K562 (cell line): ENCODE results near the gene SLC22A23. TPM values are rescaled to one million over a fixed set of nuclear protein-coding genes. Genes with fewer than 3 reads are reported as not detected.

Experiments
- ATAC-seq: fragments of 200-7000 bp; cut with Tn5 transposase; 3 replicates; pipeline ENCODE4 v1.9.1; 2020; ENCODE audit warnings: moderate library complexity
- BruUV-seq: library from RNA; stranded (reverse); fragments of 400-500 nt; replicated peaks from 2 replicates; lab custom pipeline; 2021; lab: Mats Ljungman, UMichigan
- CTCF ChIA-PET: fragments of 300-600 bp; formaldehyde crosslinking; extraction: SDS; loops from one replicate; lab custom pipeline; 2021; ENCODE audit warnings: low intra/inter-chr PET ratio; lab: Yijun Ruan, JAX
- POLR2A ChIA-PET: fragments of 300-600, 350-650 bp; sonication (Branson Sonifier 250); formaldehyde crosslinking; extraction: SDS; loops from one replicate; lab custom pipeline; 2021; ENCODE audit warnings: antibody characterized with exemption, inconsistent platforms; lab: Yijun Ruan, JAX
- DNase-seq, 4 experiments: peaks; one replicate each; pipeline versions ENCODE4 v3.0.0 to v3.0.0-alpha.2; 2011 to 2018; ENCODE audit warnings: low spot score in 3 of 4, mixed read lengths in 3 of 4; ENCODE audit errors: extremely low read depth in 1 of 4
- FAIRE-seq: peaks from 2 replicates; lab custom pipeline; 2011; peaks lifted over from hg19 to GRCh38; lab: Jason Lieb, UNC
- H2AFZ ChIP-seq: 2 replicates; pipeline ENCODE4 v1.6.0; 2011; ENCODE audit warnings: low read depth, low read length, control low read depth, inconsistent platforms
- H3K27ac ChIP-seq: fragments of 200-600 bp; 3 replicates; pipeline ENCODE4 v1.8.0; 2011; ENCODE audit warnings: low read depth, mild to moderate bottlenecking, control low read depth, inconsistent platforms, low read length, moderate library complexity, mixed read lengths; ENCODE audit errors: extremely low read depth
- H3K27me3 ChIP-seq, 2 experiments: fragments of 300-600 bp in 1 of 2; 2 replicates in 1 of 2; 3 replicates in 1 of 2; pipeline versions ENCODE4 v1.6.0 to v1.8.0; 2011; ENCODE audit warnings: inconsistent platforms in 2 of 2, low read length in 2 of 2, mild to moderate bottlenecking in 1 of 2, mixed read lengths in 1 of 2, moderate library complexity in 1 of 2; ENCODE audit not compliant: control insufficient read depth in 2 of 2, insufficient read depth in 2 of 2
- H3K36me3 ChIP-seq: fragments of 300-600 bp; 3 replicates; pipeline ENCODE4 v1.8.0; 2011; ENCODE audit warnings: mild to moderate bottlenecking, low read length, inconsistent platforms; ENCODE audit not compliant: control insufficient read depth, insufficient read depth
- H3K4me1 ChIP-seq, 2 experiments: fragments of 200-600 bp in 1 of 2; replicated peaks in 1 of 2; 2 replicates in 1 of 2; 3 replicates in 1 of 2; pipeline versions ENCODE4 v1.5.1 to v1.8.0; 2011; ENCODE audit warnings: inconsistent platforms in 2 of 2, low read length in 2 of 2, mild to moderate bottlenecking in 1 of 2, mixed read lengths in 1 of 2, moderate library complexity in 1 of 2; ENCODE audit not compliant: control insufficient read depth in 2 of 2, insufficient read depth in 2 of 2
- H3K4me2 ChIP-seq: 2 replicates; pipeline ENCODE4 v1.6.1; 2011; ENCODE audit warnings: low read length, control low read depth, inconsistent platforms, mixed read lengths; ENCODE audit not compliant: insufficient read depth
- H3K4me3 ChIP-seq: fragments of 200-600 bp; sonication (generic), shearing (Covaris generic); 2 replicates; pipeline ENCODE4 v1.5.1; 2016; ENCODE audit warnings: control low read depth, inconsistent platforms
- H3K79me2 ChIP-seq: fragments of 200-600 bp; 3 replicates; pipeline ENCODE4 v1.8.0; 2011; ENCODE audit warnings: low read length, inconsistent platforms; ENCODE audit not compliant: control insufficient read depth, insufficient read depth
- H3K9ac ChIP-seq, 2 experiments: 2 replicates each; pipeline versions ENCODE4 v1.6.0 to v1.6.1; 2011; ENCODE audit warnings: low read depth in 2 of 2, low read length in 2 of 2, control low read depth in 1 of 2, inconsistent platforms in 1 of 2, mild to moderate bottlenecking in 1 of 2, mixed read lengths in 1 of 2; ENCODE audit not compliant: insufficient read depth in 1 of 2
- H3K9me1 ChIP-seq: one replicate; pipeline ENCODE4 v1.6.0; 2011; ENCODE audit warnings: inconsistent platforms, mild to moderate bottlenecking, low read length, moderate library complexity; ENCODE audit not compliant: control insufficient read depth, insufficient read depth
- H3K9me3 ChIP-seq: replicated peaks from 2 replicates; pipeline ENCODE4 v1.5.1; 2011; ENCODE audit warnings: low read depth, low read length, inconsistent platforms; ENCODE audit not compliant: control insufficient read depth, insufficient read depth
- H4K20me1 ChIP-seq: replicated peaks from 2 replicates; pipeline ENCODE4 v1.6.1; 2011; ENCODE audit warnings: low read length, inconsistent platforms, mixed read lengths; ENCODE audit not compliant: control insufficient read depth, insufficient read depth
- ASH1L ChIP-seq: fragments of 450-650 bp; IDR thresholded peaks from 2 replicates; pipeline ENCODE4 v1.6.1; 2018; ENCODE audit warnings: borderline replicate concordance, mild to moderate bottlenecking, low read depth; ENCODE audit not compliant: partially characterized antibody
- CEBPZ ChIP-seq: fragments of 150-350 bp; IDR thresholded peaks from 2 replicates; pipeline ENCODE4 v1.6.1; 2014; ENCODE audit warnings: low read depth, mild to moderate bottlenecking, low read length, borderline replicate concordance
- CHD4 ChIP-seq: fragments of 200-600 bp; sonication (generic); IDR thresholded peaks from 3 replicates; pipeline ENCODE4 v1.6.1; 2012; ENCODE audit warnings: low read depth, mild to moderate bottlenecking, mixed read lengths, low read length, inconsistent platforms; ENCODE audit not compliant: insufficient read depth, insufficient replicate concordance, poor library complexity, severe bottlenecking
- ETS1 ChIP-seq: conservative IDR thresholded peaks from 2 replicates; pipeline ENCODE4 v1.6.1; 2011; ENCODE audit warnings: low read depth, mild to moderate bottlenecking, low read length; ENCODE audit not compliant: control insufficient read depth
- FOXP1 ChIP-seq: sonication (generic); formaldehyde crosslinking; IDR thresholded peaks from 2 replicates; pipeline ENCODE4 v1.8.0; 2022; ENCODE audit warnings: mild to moderate bottlenecking, missing genetic modification reagents
- GTF2E2 ChIP-seq: fragments of 200-800 bp; sonication (Bioruptor generic); IDR thresholded peaks from 2 replicates; pipeline ENCODE4 v1.6.1; 2016; ENCODE audit warnings: missing genetic modification characterization, missing compliant biosample characterization
- HDAC1 ChIP-seq, 2 experiments: fragments of 450-650 bp; IDR thresholded peaks; 2 replicates each; pipeline ENCODE4 v1.6.1; 2016 to 2017; ENCODE audit warnings: inconsistent platforms in 1 of 2, mild to moderate bottlenecking in 1 of 2, moderate library complexity in 1 of 2
- HIVEP1 ChIP-seq: fragments of 250-450 bp; sonication (Bioruptor Pico); IDR thresholded peaks from 2 replicates; pipeline ENCODE4 v1.4.0; 2020; ENCODE audit warnings: mild to moderate bottlenecking
- MEF2A ChIP-seq: IDR thresholded peaks from 2 replicates; pipeline ENCODE4 v1.6.1; 2011; ENCODE audit warnings: low read depth, mild to moderate bottlenecking, low read length, moderate library complexity; ENCODE audit not compliant: control insufficient read depth
- NR2F6 ChIP-seq: fragments of 450-650 bp; formaldehyde crosslinking; IDR thresholded peaks from 2 replicates; pipeline ENCODE4 v1.4.0; 2020; ENCODE audit warnings: mild to moderate bottlenecking
- PML ChIP-seq: IDR thresholded peaks from 2 replicates; pipeline ENCODE4 v1.6.1; 2012; ENCODE audit warnings: low read length, inconsistent platforms
- POLR2B ChIP-seq: fragments of 450-650 bp; IDR thresholded peaks from 2 replicates; pipeline ENCODE4 v1.6.1; 2018; ENCODE audit warnings: low read depth; ENCODE audit not compliant: partially characterized antibody
- PRMT5 ChIP-seq: sonication (generic); formaldehyde crosslinking; IDR thresholded peaks from 2 replicates; pipeline ENCODE4 v1.5.0; 2020; ENCODE audit warnings: missing genetic modification reagents
- SAP30 ChIP-seq: fragments of 200-600 bp; sonication (generic); IDR thresholded peaks from 2 replicates; pipeline ENCODE4 v1.6.1; 2012; ENCODE audit warnings: borderline replicate concordance, low read depth, mild to moderate bottlenecking, moderate library complexity, low read length, control low read depth, inconsistent platforms; ENCODE audit not compliant: insufficient read depth, poor library complexity, severe bottlenecking
- SIRT6 ChIP-seq: IDR thresholded peaks from one replicate; pipeline ENCODE4 v1.6.1; 2012; ENCODE audit warnings: low read depth, mild to moderate bottlenecking, control low read depth, inconsistent platforms, low read length, moderate library complexity
- SRF ChIP-seq, 2 experiments: fragments of 250-450, 450-650 bp in 1 of 2; sonication (Bioruptor Pico) in 1 of 2; sonication (generic) in 1 of 2; formaldehyde crosslinking; IDR thresholded peaks; 2 replicates each; pipeline versions ENCODE4 v1.5.0 to v1.5.1; 2020 to 2022; ENCODE audit warnings: mild to moderate bottlenecking in 1 of 2, missing genetic modification reagents in 1 of 2
- THAP7 ChIP-seq: fragments of 250-450 bp; sonication (Bioruptor Pico); IDR thresholded peaks from 2 replicates; pipeline ENCODE4 v1.5.0; 2021
- ZNF507 ChIP-seq: conservative IDR thresholded peaks from 2 replicates; pipeline ENCODE4 v1.6.1; 2017; ENCODE audit warnings: missing genetic modification characterization, missing compliant biosample characterization
- WGBS: fragments of 100-300 bp; shearing (Covaris generic); methylation state at CpG from one replicate; pipeline ENCODE4 v1.1.6; 2016; ENCODE audit warnings: low coverage, mixed read lengths; ENCODE audit not compliant: insufficient coverage; ENCODE audit errors: missing lambda C conversion rate; 5-methylcytosine and 5-hydroxymethylcytosine counted together
- in situ Hi-C: fragments of 300-500 bp; cut with MboI; formaldehyde crosslinking; loops from 4 replicates; pipeline ENCODE4 v1.15.0; 2018; ENCODE audit warnings: inconsistent platforms, mixed read lengths
- intact Hi-C: fragments of 100-400 bp; cut with micrococcal nuclease; formaldehyde crosslinking; loops from 2 replicates; pipeline ENCODE4 v1.14.2; 2022
- polyA plus RNA-seq, 8 experiments: library from polyadenylated mRNA; depleted of rRNA in 4 of 8; stranded (reverse) in 5 of 8; unstranded in 3 of 8; fragments of >200 nt; fragmentation: Nextera tagmentation in 2 of 8; fragmentation: Illumina TruSeq in 1 of 8; extraction: Ambion mirVana in 2 of 8; extraction: Trizol in 1 of 8; gene quantifications; 2 replicates each; pipeline versions ENCODE4 v1.2.1 to v1.2.3, GENCODE V29; 2011 to 2014; ENCODE audit warnings: inconsistent platforms in 1 of 8, missing spikeins in 1 of 8
- total RNA-seq, 7 experiments: library from RNA; depleted of rRNA in 6 of 7; stranded (reverse); fragments of >200 nt in 6 of 7; fragmentation: Illumina TruSeq in 2 of 7; extraction: Trizol in 2 of 7; gene quantifications; 2 replicates each; pipeline versions ENCODE4 v1.2.1 to v1.2.3, GENCODE V29; 2011 to 2021; ENCODE audit warnings: low replicate concordance in 1 of 7

The SLC22A23 gene
- total and polyA plus RNA-seq, 9 of the 15 experiments (the other 6 are each of a cell fraction or from before 2014, with no cell fraction given) = 0.30 to 8.7 (median 2.5) TPM

- ATAC-seq (no peak), DNase-seq (no peak), FAIRE-seq (no peak)
- Histone ChIP-seq H3K36me3 (no peaks in the 10 kb centered on the region), H3K4me1 (peaks cover 34 to 46% of the 10 kb centered on the region in 2 experiments), H3K4me2 (no peak overlapping the region), H3K9me1 (no peaks in the 10 kb centered on the region), H3K9me3 (no peaks in the 10 kb centered on the region), H3K27ac (no peak overlapping the region), H3K4me3 (no peak overlapping the region), H4K20me1 (no peaks in the 10 kb centered on the region), H3K79me2 (no peaks in the 10 kb centered on the region), H2AFZ (no peak overlapping the region), H3K27me3 (no peaks in the 10 kb centered on the region), H3K9ac (peak overlapping the region in 1 of 2 experiments; percentile 2; a peak in 1 of 4 replicates)
- BruUV-seq = no TSS peak
- in situ Hi-C loops = no loop called here
- ChIA-PET CTCF (no interaction called here), POLR2A (interaction anchor here (1.1 to 1.3 kb wide), 2 partner anchors 45 to 188 kb away, joined by 3 read pairs; partner anchors contain the start of gene TUBB2A)
- intact Hi-C loops = no loop called here
- WGBS = 72% methylated on average over 8 of the region's 8 CpGs
- TF ChIP-seq PML (no peak), GTF2E2 (tag) (no peak), NR2F6 (CRISPR knock-in tag) (no peak), FOXP1 (CRISPR knock-in tag) (no peak), THAP7 (CRISPR knock-in tag) (no peak), HDAC1 (IDR thresholded peaks at IDR 0.05) (no peak), POLR2B (no peak), CHD4 (no peak), CEBPZ (no peak), SRF (CRISPR knock-in tag; IDR thresholded peaks at IDR 0.05) (no peak), MEF2A (no peak), PRMT5 (CRISPR knock-in tag) (no peak), SAP30 (no peak), HIVEP1 (CRISPR knock-in tag) (no peak), ASH1L (no peak), ETS1 (no peak), ZNF507 (tag) (no peak), SIRT6 (no peak)
These were observed 111.0 kb downstream of the SLC22A23 start for GRCh38 chr6:3345836-3346235.
